ENCODE measurements around the gene FOCAD. TPM values are rescaled to one million over a fixed set of nuclear protein-coding genes. Genes with fewer than 3 reads are reported as not detected.

FOCAD gene
- total and polyA plus RNA-seq, 10 of the 15 experiments (the other 5 are each of a cell fraction or from before 2014, with no cell fraction given), result 13.7 to 93.0 (median 41.8) TPM

DNA sequence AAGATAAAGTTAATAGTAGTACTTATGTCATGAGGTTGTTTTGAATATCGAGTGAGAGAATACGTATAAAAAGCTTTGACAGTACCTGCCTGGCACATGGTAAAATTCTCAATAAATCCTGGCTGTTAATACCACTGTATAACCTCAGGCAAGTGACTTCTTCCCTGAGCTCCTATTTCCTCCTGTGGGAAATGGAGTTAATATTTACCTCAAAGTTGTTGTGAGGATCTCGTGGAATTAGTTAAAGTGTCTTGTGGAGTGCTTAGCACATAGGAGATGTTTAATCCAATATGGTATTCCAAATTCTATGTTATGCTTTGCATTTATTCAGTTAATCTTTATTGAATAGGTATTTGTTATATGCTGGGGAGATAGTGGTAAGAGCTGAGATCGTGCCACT, 18.5 kb downstream of the FOCAD start:
- BruUV-seq (replicated peaks), result no TSS peak
- ChIA-PET POLR2A (interaction anchor here (0.7 to 1.1 kb wide), 2 partner anchors 19 to 285 kb away, joined by 3 read pairs; partner anchors contain the start of gene FOCAD), SMC1A (ENCODE audit: uncharacterized antibody, unreplicated experiment) (interaction anchor here (0.7 to 4.0 kb wide), 15 partner anchors 8 to 74 kb away, joined by 3 to 19 read pairs (median 4); no protein-coding TSS in a partner anchor), CTCF (interaction anchor here (0.7 to 2.0 kb wide), 3 partner anchors 11 to 238 kb away, joined by 3 to 8 read pairs (median 3); no protein-coding TSS in a partner anchor), RAD21 (ENCODE audit: unreplicated experiment) (interaction anchor here (0.9 to 2.2 kb wide), 3 partner anchors 8 to 78 kb away, joined by 3 to 5 read pairs (median 4); no protein-coding TSS in a partner anchor)
- intact Hi-C loops (cut with micrococcal nuclease; ENCODE audit: unreplicated experiment) (no loop called here), in situ Hi-C loops (cut with MboI) (no loop called here)
- Histone ChIP-seq H3K4me2 (ENCODE audit: control insufficient read depth, insufficient read depth) (no peak overlapping the region), H2AFZ (ENCODE audit: control insufficient read depth, low read depth, low read length) (no peak overlapping the region), H3K9ac (ENCODE audit: control insufficient read depth, insufficient read depth, low read length) (no peak overlapping the region), H3K9me3 (replicated peaks; ENCODE audit: control insufficient read depth, insufficient read depth, low read length) (no peaks in the 10 kb centered on the region), H3K4me1 (ENCODE audit: control insufficient read depth, insufficient read depth, low read length) (no peaks in the 10 kb centered on the region), H3K79me2 (ENCODE audit: control insufficient read depth, insufficient read depth, low read length) (no peaks in the 10 kb centered on the region; the same call in 1 of the 2 replicates), H4K20me1 (ENCODE audit: control insufficient read depth, insufficient read depth) (no peaks in the 10 kb centered on the region), H3K27ac (ENCODE audit: control insufficient read depth, insufficient read depth) (no peak overlapping the region), H3K27me3 (replicated peaks in 1 of 2; ENCODE audit: control insufficient read depth in 2 of 2, insufficient read depth in 2 of 2, low read length in 1 of 2) (no peaks in the 10 kb centered on the region), H3K36me3 (ENCODE audit: control insufficient read depth in 2 of 2, insufficient read depth in 2 of 2, low read length in 1 of 2) (no peaks in the 10 kb centered on the region), H3K4me3 (no peak overlapping the region)
- ATAC-seq (no peak), FAIRE-seq (no peak), DNase-seq (ENCODE audit: low read depth, low spot score) (no peak)
- 96% methylated on average over 4 of the region's 4 CpGs for WGBS (ENCODE audit: insufficient coverage, insufficient replicate concordance, low lambda C conversion rate, missing lambda C conversion rate)
- TF ChIP-seq ZNF622 (IDR thresholded peaks at IDR 0.05) (no peak), WRNIP1 (IDR thresholded peaks at IDR 0.05; ENCODE audit: borderline replicate concordance, low read depth, low read length) (no peak), BHLHE40 (IDR thresholded peaks at IDR 0.05; ENCODE audit: borderline replicate concordance in 1 of 2, low read depth in 2 of 2, low read length in 1 of 2) (no peak), MEF2A (IDR thresholded peaks at IDR 0.05; ENCODE audit: insufficient read depth, low read depth, low read length) (no peak), SMC3 (IDR thresholded peaks at IDR 0.05; ENCODE audit: borderline replicate concordance, low read length) (no peak), ETV6 (conservative IDR thresholded peaks at IDR 0.05 in 1 of 2, IDR thresholded peaks at IDR 0.05 in 1 of 2; ENCODE audit: borderline replicate concordance in 1 of 2, low read depth in 1 of 2) (no peak), ZNF217 (IDR thresholded peaks at IDR 0.05) (no peak)
- TF ChIP-seq, protein P1, sequence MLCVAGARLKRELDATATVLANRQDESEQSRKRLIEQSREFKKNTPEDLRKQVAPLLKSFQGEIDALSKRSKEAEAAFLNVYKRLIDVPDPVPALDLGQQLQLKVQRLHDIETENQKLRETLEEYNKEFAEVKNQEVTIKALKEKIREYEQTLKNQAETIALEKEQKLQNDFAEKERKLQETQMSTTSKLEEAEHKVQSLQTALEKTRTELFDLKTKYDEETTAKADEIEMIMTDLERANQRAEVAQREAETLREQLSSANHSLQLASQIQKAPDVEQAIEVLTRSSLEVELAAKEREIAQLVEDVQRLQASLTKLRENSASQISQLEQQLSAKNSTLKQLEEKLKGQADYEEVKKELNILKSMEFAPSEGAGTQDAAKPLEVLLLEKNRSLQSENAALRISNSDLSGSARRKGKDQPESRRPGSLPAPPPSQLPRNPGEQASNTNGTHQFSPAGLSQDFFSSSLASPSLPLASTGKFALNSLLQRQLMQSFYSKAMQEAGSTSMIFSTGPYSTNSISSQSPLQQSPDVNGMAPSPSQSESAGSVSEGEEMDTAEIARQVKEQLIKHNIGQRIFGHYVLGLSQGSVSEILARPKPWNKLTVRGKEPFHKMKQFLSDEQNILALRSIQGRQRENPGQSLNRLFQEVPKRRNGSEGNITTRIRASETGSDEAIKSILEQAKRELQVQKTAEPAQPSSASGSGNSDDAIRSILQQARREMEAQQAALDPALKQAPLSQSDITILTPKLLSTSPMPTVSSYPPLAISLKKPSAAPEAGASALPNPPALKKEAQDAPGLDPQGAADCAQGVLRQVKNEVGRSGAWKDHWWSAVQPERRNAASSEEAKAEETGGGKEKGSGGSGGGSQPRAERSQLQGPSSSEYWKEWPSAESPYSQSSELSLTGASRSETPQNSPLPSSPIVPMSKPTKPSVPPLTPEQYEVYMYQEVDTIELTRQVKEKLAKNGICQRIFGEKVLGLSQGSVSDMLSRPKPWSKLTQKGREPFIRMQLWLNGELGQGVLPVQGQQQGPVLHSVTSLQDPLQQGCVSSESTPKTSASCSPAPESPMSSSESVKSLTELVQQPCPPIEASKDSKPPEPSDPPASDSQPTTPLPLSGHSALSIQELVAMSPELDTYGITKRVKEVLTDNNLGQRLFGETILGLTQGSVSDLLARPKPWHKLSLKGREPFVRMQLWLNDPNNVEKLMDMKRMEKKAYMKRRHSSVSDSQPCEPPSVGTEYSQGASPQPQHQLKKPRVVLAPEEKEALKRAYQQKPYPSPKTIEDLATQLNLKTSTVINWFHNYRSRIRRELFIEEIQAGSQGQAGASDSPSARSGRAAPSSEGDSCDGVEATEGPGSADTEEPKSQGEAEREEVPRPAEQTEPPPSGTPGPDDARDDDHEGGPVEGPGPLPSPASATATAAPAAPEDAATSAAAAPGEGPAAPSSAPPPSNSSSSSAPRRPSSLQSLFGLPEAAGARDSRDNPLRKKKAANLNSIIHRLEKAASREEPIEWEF (IDR thresholded peaks at IDR 0.05; ENCODE audit: insufficient replicate concordance, low read depth, low read length), result no peak
- TF ChIP-seq, protein P2, sequence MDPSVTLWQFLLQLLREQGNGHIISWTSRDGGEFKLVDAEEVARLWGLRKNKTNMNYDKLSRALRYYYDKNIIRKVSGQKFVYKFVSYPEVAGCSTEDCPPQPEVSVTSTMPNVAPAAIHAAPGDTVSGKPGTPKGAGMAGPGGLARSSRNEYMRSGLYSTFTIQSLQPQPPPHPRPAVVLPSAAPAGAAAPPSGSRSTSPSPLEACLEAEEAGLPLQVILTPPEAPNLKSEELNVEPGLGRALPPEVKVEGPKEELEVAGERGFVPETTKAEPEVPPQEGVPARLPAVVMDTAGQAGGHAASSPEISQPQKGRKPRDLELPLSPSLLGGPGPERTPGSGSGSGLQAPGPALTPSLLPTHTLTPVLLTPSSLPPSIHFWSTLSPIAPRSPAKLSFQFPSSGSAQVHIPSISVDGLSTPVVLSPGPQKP (IDR thresholded peaks at IDR 0.05; ENCODE audit: low read depth, low read length), result no peak
- TF ChIP-seq, protein P3, sequence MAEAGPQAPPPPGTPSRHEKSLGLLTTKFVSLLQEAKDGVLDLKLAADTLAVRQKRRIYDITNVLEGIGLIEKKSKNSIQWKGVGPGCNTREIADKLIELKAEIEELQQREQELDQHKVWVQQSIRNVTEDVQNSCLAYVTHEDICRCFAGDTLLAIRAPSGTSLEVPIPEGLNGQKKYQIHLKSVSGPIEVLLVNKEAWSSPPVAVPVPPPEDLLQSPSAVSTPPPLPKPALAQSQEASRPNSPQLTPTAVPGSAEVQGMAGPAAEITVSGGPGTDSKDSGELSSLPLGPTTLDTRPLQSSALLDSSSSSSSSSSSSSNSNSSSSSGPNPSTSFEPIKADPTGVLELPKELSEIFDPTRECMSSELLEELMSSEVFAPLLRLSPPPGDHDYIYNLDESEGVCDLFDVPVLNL (IDR thresholded peaks at IDR 0.05; ENCODE audit: low read depth, low read length), result no peak
- TF ChIP-seq, protein P4, sequence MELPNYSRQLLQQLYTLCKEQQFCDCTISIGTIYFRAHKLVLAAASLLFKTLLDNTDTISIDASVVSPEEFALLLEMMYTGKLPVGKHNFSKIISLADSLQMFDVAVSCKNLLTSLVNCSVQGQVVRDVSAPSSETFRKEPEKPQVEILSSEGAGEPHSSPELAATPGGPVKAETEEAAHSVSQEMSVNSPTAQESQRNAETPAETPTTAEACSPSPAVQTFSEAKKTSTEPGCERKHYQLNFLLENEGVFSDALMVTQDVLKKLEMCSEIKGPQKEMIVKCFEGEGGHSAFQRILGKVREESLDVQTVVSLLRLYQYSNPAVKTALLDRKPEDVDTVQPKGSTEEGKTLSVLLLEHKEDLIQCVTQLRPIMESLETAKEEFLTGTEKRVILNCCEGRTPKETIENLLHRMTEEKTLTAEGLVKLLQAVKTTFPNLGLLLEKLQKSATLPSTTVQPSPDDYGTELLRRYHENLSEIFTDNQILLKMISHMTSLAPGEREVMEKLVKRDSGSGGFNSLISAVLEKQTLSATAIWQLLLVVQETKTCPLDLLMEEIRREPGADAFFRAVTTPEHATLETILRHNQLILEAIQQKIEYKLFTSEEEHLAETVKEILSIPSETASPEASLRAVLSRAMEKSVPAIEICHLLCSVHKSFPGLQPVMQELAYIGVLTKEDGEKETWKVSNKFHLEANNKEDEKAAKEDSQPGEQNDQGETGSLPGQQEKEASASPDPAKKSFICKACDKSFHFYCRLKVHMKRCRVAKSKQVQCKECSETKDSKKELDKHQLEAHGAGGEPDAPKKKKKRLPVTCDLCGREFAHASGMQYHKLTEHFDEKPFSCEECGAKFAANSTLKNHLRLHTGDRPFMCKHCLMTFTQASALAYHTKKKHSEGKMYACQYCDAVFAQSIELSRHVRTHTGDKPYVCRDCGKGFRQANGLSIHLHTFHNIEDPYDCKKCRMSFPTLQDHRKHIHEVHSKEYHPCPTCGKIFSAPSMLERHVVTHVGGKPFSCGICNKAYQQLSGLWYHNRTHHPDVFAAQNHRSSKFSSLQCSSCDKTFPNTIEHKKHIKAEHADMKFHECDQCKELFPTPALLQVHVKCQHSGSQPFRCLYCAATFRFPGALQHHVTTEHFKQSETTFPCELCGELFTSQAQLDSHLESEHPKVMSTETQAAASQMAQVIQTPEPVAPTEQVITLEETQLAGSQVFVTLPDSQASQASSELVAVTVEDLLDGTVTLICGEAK (IDR thresholded peaks at IDR 0.05; ENCODE audit: borderline replicate concordance), result no peak
